GM21390 (cell line): ENCODE measurements around the gene POLA1.

Experiments used
- ATAC-seq: cut with Tn5 transposase; IDR thresholded peaks from one replicate; pipeline ENCODE4 v1.9.1; 2021; ENCODE audit not compliant: unreplicated experiment

Gene POLA1

DNA sequence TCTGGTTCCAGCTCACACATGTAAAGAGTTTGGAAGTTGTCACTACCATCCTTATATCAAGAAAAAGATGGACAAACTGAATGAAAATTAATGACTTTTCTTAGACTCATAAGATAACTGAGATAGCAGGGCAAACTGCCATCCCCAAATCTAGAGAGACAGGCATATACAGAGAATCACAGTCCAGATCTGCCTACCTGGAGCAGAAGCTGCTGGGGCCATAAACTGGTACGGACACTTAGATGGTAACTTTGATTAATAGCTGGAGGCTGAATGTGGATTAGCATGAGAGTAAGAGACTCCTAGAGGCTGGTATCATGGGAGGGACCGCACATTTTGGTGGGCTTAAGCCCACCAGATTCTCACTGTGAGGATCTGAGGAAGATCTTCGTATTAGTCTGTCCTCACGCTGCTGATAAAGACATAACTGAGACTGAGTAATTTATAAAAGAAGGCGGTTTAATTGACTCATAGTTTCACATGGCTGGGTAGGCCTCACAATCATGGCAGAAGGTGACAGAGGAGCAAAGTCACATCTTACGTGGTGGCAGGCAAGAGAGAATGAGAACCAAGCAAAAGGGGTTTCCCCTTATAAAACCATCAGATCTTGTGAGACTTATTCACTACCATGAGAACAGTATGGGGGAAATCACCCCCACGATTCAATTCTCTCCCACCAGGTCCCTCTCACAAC, 10.8 kb upstream of the POLA1 start:
- no peak for ATAC-seq

DNA sequence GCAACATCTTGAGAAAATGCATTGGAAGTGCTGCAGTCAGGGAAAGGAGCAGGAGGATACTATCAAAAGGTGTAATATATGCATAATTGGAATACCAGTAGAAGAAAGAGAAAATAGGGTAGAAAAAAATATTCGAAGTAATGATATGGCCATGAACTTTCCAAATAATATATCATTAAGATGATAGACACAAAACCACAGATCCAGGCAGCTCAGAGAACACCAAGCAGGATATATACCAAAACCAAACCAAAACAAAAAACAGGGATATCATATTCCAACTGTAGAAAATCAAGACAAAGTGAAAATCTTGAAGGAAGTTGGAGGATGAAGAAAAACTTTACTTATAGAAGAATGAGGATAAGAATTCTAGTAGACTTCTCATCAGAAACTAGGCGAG, 9.7 kb upstream of the POLA1 start:
- ATAC-seq: no peak

DNA sequence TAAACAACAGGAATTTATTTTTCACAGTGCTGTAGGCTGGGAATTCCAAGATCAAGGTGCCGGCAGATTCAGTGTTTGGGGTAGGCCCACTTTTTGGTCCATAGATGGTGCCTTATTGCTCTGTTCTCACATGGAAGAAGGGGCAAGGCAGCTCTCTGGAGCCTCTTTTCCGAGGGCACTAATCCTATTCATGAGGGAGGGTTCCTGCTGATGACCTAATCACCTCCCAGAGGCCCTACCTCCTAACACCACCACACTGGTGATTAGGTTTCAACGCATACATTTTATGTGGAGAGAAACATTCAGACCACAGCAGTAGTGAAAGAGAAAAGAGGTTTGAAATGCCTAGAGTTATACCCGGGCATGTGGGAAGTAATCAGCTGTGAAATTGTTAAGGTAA, 1.4 kb upstream of the POLA1 start:
- ATAC-seq: no peak

DNA sequence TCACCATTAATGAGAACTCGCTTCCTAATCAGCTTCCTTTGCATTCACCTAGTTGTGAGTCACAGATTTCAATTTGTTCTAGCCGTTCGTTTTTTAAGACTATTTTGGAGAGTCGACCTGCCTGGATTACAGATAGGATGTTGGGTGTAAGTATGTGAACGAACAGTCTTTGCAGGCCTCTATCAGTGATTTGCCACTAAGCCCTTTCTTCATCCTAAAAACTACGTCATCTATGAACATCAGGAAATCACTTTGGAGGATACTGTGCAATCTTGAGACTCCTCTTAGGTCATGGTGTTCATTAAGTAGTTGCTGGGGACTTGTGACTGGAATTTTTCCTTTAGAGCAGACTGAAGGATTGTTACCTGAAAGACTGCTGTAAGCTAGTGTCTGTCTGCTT, 1.1 kb downstream of the POLA1 start:
- ATAC-seq: no peak

DNA sequence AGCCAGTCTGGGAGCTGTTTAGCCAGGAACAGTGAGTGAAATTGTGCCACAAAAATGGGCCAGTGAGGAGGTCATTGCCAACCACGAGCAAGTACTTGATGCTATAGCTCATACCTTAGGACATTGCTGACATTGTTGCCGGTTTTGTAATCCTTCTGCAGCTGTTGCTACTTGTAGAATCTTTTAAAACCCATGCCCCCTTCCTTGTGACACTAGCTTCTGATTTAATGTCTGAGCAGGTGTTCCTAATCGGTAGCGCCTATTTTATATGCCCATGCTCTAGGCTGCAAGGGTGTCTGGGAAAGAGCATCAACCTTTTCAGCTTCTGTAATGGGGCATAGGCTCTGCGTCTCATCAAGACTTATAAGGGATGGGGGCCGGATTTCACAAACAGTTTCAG, 2.6 kb downstream of the POLA1 start:
- no peak for ATAC-seq

DNA sequence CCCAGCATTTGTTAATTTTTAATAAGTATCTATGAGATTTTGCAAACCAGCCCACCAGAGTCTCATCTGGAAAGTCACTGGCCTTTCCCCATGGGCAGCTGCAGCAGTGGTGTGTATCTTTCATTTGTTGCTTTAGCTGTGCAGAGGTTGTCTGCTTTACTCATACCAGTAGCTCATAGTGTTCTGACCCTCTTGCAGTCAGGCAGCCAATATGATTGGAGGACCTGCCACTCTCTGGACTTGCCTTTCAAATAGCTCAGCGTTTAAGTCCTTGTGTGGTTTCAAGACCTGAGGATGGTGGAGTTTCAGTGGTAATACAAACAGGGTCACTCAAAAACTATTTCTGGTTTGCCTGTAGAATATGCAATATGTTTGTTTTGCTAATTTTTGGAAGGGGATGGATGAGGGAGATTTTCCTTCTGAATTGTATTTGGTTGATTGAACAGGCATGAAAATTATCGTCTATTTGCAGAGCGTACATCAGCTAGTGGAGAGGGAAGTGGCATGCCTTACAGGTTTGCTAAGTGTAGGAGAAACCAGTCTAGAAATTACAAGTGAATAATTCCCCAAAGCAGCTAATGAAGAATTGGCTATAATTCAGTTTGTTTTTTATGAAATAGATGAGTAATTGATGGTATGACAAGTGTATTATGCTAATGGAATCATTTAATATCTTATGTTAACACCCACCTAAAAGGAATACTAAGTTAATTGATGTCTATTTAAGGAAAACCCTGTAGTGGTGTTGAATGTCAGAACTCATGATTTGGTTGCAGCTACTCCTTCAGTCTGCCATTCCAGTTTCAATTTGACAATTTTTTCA, 8.9 kb downstream of the POLA1 start:
- peak; percentile 98 for ATAC-seq

DNA sequence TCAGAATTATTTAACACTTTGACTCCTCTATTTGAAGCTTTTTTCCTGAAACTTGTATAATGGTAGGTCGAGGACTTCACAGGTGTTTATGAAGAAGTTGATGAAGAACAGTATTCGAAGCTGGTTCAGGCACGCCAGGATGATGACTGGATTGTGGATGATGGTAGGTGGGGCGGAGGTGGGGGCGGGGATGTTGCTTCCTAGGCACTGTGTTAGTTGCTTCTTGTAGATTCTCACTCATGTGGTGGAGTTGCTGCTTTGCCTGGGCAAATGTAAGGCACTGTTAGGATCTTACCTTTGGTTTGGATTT, 9.4 kb downstream of the POLA1 start:
- no peak for ATAC-seq

DNA sequence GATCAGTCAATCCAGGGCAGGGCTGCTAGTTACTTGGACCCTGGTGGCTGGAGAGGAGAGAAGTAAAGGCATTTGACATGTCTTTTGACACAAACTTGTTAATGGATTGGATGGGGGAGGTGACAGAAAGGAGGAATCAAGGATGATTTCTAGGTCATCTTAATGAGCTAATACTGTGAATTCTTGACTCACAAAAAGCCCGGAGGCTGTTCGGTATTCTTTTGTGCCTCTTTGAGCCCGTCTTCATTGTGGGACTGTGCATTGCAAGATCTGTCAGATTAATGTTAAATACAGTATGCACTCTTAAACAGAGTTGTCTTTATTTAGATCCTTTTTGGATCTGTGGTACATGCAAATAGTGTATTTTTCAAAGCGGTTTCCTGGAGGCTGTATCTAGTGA, 25.1 kb downstream of the POLA1 start:
- no peak for ATAC-seq

DNA sequence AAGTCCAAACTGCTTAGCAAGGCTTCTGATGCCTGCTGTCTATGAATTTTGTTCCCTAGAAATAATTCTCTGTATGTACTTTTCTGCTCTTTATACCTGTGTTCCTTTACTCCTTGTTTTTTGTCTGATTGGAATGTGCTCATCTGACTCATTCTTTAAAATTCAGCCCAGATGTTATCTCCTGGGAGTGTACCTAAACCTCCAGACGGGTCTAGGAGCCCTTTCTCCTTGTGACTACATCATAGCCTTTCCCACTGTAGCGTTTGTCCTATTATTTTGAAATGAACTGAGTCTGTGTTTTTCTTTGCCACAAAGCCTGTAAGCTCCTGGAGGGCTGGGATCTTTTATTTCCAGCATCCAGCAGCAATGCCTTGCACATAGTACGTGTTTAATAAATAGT, 26.3 kb downstream of the POLA1 start:
- ATAC-seq: no peak

DNA sequence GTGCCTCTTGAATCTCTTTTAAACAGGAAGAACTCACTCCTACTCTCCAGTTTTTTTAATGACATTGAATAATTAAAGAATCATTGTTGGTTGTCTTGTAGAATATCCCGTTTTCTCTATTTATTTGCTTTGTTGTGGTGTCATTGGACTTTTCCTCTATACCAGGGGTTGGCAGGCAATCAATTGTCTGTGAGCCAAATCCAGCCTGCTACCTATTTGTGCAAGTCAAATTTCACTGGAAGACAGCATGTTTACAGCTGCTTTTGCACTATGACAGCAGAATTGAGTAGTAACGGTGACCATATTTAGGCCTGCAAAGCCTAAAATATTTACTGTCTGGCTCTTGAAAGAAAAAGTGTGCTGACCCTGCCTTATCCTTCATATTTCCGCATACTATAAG, 34.8 kb downstream of the POLA1 start:
- no peak for ATAC-seq

DNA sequence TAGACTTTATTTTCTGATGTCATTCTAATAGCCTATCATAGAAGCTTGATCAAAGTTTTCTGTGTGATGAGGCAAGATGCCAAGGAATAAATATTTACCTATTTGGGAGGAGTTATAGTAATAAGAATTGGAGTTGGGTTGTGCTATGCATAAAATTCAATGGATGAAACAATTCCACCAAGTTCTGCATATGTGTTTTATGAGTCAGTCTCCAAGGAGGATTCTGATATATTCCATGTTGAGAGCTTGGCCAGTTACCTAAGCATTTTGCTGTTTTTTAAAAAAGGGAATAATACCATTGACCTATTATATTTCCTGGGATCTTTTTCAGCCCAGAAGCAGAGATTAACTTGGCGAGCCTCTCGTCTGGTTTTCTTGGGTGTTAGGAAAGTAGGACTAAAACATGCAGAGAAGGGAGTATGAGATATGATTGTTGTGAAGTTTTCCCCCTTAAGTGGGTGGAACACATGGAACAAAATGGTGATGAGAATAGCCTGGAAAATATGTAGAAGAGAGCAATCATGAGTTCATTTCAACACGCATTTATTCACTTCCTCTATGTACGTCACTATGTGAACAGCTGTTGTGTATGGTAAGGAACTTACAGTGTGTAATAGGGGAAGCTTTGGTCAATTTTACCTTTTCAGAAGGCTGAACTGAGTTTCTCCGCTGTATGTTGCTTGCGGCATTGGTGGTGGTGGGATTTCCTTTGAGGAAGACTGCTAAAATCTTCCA, 39.2 kb downstream of the POLA1 start:
- ATAC-seq: no peak

DNA sequence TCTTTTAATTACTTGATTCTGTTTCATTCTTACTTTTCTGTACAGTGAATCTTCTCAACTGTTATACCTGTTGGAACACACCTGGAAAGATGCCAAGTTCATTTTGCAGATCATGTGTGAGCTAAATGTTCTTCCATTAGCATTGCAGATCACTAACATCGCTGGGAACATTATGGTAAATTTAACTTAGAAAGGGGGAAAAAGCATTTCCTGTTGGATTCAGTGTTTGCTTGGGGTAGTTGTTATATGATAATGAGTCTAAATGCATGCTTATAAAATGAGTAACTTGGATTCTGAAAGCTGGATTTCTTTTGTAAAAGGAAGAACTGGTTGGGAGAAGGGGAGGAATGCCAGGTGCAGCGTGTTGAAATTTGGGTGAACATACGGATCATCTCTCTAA, 47.6 kb downstream of the POLA1 start:
- ATAC-seq: no peak

DNA sequence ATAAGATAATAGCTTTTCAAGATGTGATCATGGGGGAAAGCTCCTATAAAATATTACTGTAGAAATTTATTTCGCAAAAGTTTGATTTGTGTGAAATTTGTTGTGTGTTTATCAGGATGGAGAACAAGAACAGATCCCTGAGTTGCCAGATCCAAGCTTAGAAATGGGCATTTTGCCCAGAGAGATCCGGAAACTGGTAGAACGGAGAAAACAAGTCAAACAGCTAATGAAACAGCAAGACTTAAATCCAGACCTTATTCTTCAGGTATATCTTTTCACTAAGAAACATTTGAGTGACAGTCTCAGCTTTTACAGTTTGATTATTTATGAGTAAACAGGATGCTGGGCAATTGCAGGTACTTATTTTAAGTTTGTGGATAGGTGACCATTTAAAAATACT, 54.5 kb downstream of the POLA1 start:
- no peak for ATAC-seq

DNA sequence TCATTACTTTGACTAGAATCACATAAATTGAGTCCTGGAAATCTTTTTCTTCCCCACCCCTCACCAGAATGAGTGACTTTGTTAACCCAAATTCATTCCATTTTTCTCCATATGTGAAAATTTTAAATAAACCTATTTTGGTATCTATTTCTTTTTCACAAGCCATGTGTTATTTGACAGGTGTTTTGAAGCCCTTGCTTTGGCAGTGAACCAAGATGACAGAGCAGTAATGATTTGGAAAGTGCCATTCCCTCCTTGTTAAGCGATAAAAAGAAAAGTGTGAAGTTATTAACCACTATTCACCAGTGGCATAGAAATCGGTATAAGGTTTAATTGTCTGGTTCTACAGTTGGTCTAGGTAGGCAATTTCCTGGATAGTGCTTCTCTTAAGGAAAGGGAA, 66.1 kb downstream of the POLA1 start:
- ATAC-seq: no peak

DNA sequence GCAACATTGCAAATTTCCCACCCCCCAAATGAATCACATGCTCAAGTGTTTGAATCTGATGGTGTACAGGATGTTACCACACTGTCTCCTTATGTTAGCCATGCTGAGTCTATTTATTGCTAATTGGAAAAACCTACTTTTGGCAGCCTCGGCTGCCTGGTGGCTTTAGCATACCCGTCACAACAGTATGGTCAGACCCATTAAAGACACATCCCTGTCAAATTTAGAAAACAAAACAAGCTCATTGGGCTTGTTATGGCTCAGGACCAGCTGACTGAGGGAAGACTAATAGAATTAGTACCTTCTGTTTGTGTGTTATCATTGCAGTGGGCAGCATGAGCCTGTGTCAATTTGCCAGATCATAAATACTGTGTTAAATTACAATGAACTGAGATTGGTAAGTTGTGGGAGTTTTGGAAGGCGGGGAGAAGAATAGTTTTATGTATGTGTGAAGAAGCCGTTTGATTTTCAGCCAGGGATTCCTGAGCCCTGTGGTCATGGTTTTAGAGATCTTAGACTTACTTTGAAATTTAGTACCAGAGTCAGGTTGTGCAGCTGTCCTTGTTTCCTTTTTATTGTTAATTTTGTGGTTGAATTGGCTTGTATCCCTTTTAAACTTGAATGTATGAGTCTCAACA, 66.8 kb downstream of the POLA1 start:
- ATAC-seq: no peak

DNA sequence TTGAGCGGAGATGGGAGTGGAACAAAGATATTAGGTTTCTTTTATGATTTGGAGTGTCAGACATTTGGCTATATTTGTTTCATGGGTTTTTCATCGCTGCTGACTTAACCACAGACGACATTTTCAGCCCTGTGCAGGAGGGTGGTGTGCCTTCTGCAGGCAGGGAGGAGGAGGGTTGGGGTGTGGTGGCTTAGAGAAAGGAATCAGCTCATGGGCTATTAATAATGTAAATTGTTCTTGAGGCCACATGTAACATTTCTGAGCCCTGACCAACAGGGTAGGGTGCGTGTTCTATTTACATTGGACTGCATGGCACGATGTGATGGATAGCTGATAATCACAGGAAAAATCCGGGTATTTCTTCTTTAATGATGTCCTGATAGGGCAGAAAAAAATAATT, 67.6 kb downstream of the POLA1 start:
- no peak for ATAC-seq

DNA sequence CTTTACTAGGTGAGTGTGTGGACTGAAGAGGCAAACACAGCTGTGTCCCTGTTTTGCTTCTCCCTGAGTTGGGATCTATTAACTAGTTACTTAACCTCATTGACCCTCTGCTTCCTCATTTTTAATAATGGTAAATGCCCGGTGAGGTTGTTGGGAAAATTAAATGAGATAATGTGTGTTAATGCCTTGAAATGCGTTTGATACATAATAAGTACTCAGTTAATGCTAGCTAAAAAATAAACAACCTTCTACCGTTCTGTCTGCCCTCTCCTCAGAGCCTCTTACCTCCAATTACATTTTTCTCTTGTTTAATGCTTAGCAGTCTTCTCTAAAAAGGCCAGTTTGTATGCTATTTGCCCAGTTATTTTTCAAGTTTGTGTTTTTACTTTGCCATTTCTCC, 70.3 kb downstream of the POLA1 start:
- ATAC-seq: no peak

DNA sequence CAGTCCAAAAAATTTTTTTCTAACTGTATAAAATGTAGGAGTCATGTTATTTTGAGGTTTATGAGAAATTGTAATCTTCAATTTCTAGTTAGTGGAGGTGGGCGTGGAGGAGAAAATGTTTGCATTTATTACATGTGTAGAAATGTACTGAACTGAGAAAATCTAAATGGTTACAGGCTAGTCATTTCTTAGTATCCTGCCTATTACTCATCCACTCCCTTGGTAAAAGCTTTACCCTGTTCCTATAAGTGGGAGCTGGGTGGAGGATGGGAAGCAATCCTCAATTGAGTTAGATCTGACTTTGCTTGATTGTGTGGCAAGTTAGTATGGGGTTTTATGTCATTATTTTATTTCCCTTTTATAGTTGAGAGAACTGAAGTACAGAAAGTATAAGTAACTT, 73.8 kb downstream of the POLA1 start:
- ATAC-seq: no peak

DNA sequence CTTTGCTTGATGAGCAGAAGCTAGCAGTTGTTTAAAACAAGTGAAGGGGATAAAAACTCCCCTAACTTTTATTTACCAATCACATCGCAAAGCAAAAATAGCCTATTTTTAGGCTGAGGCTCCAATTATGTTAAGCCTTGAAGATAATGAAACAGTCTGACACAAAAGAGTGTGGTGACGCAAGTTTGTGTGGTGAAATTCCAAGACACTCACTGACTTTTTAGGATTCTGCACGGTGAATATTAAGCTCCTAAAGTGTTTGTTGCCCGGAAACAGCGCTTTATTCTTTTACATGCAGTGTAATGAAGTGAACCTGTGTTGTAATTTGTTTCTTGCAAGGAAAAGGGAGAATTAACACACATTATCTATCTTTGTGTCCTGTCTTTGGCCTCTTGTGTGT, 74.8 kb downstream of the POLA1 start:
- ATAC-seq: no peak

DNA sequence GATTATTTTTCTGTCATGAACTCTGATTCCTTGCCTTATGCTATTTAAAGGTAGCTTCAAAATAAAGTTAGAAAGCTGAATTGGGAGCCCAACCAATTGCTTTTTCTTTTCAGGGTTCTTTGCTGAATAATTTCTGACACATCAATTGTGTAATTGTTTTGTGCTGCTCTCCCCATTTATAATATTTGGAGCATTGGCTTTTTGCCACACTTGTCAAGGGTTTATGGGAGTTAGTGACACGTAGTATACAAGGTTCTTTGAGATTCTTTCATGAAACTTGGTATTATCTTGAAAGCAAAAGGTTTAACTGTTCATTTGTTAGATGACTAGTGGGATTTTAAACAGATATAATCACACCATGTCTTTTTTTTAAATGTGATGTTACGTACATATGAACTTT, 80.9 kb downstream of the POLA1 start:
- no peak for ATAC-seq

DNA sequence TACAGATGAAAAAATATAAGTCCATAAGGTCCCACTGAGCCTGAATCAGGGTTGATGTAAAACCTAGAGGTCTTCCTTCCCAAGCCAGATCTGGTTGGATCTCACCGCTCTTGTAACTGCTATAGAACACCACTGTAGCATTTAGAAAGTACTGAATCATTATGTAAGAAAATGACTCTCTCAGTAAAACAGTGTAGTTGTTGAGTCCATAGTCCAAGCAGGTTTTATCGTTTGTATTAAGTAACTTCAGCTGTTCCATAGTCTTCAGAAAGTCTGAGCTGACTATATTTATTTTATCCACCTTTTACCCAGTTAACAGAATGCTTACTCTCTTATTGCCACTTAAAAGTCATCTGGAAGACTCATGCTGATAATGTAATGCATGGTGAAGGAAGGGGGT, 82.2 kb downstream of the POLA1 start:
- ATAC-seq: no peak

DNA sequence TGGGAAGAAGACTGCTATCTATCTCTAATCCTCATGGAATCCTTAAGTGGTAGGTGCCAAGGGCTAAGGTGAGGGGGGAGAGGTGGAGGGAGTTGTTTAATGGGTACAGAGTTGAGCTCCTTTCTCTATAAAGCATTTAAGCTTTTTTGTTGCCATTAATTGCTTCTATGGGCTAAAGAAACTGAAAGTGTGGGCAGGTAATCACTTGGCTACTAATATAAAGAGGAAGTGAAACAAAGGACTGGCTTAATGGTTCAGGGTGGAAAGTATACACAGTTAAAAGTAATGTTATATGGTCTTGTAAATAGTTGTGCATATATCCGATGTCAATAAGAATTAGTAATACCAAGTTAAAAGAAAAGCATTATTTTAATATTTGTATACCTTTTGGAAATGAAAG, 83.9 kb downstream of the POLA1 start:
- ATAC-seq: peak; percentile 97
